CD4-positive, alpha-beta T cell treated with Interleukin-10 for 1 hour (primary cell): Measurements from ENCODE around the gene MAP3K5.
"Not testable (repeated sequence)": the region's sequence is repeated elsewhere in the genome, so short reads cannot be mapped to it uniquely, and the experiment has no call there.

Experiments
- DNase-seq: peaks from one replicate; pipeline ENCODE4 v3.0.0-alpha.2; 2020

The MAP3K5 gene

GRCh38 chr6:136598048-136598447, 194.2 kb downstream of the MAP3K5 start:
- DNase-seq, result no peak

- DNase-seq, result no peak
Measured at GRCh38 chr6:136594671-136595070, 197.6 kb downstream of the MAP3K5 start.

DNA sequence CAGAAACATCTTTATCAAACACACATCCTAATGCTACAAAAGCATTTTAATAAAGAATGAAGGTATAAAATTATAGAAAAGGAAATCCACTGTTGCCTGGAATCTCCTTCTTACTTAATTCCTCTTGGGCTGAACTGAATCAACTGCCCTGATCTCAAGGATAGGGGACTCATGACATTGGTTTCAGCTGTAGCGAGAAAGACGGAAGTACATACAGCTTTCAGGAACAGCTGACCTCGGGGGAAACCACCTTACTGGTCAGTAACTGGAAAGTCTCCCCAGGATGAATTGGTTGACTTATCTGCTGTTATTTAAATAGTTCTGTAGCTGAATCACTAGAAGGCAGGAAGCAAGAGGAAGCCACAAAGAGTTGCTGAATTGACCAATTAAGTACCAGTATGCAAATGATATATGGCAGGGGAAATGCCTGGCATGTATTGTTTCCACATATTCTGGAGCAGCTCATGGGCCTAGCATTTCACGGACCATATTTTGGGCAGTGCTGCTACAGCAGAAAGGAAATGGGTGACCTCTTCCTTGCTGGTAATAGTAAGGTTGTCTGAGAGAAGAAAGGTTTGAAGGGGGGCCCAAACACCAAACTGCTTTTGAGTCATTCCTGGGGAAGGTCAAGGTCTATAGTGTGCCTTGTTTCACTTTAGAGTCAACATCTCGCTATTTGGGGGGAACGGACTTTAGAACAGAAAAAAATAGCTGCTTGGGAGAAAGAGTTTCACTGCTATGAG, 198.4 kb downstream of the MAP3K5 start:
- peak; percentile 63 for DNase-seq

DNA sequence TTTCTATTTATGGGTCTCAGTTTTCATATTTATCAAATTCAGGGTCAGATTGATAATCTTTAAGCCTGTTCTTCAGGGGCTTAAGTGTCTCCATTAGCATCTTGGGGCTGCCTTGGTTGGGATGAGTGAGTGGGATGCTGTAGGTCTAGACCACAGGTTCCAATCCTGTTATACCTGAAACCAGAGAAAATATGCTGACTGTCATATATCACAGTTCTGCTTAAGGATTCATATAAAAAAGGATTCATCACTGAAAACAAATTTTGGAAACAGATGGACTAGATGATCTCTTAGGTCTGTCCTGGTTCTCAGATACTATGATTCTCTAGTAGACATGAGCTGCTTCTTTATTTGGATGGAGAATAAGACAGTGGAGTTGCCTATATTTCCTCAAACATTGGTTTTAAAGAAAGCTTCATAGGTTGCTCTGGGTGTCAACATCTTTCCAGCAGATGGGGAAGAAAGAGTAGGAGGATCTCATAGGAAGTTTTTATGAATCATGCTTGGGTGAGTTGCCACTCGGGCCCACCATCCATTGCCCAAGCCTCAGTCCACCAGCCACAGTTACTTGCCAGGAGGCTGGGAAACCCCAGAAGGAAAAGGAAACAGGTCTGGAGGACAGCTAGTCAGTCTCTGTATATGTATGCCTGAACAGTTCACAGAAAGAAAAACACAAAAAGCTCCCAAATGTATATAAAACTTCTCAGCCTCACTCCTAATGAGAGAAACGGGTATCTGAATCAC, 199.2 kb downstream of the MAP3K5 start:
- no peak for DNase-seq

GRCh38 chr6:136591617-136592016, 200.7 kb downstream of the MAP3K5 start:
- DNase-seq, result no peak

- not testable (repeated sequence) for DNase-seq
Measured at GRCh38 chr6:136590846-136591245, 201.4 kb downstream of the MAP3K5 start.

- DNase-seq, result no peak
Measured at GRCh38 chr6:136587527-136587926, 204.8 kb downstream of the MAP3K5 start.

GRCh38 chr6:136586295-136586694, 206.0 kb downstream of the MAP3K5 start:
- no peak for DNase-seq

DNA sequence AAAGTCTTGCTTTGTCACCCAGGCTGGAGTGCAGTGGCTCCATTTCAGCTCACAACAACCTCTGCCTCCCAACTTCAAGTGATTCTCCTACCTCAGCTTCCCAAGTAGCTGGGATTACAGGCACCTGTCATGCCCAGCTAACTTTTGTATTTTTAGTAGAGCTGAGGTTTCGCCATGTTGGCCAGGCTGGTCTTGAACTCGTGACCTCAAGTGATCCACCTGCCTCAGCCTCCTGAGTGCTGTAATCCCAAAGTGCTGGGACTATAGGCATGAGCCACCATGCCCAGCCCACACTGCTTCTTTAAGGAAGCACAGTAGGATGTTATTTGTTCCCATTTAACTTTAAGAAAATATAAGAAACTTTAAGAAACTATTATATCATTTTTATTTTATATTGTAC, 206.8 kb downstream of the MAP3K5 start:
- not testable (repeated sequence) for DNase-seq

DNA sequence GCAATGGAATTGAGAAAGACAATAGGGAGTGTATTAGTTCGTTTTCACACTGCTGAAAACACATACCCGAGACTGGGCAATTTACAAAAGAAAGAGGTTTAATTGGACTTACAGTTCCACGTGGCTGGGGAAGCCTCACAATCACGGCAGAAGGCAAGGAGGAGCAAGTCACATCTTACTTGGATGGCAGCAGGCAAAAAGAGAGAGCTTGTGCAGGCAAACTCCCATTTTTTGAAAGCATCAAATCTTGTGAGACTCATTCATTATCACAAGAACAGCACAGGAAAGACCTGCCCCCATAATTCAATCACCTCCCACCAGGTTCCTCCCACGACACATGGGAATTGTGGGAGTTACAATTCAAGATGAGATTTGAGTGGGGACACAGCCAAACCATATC, 208.0 kb downstream of the MAP3K5 start:
- DNase-seq, result not testable (repeated sequence)

- DNase-seq, result peak; percentile 17
Measured at GRCh38 chr6:136582711-136583471, 209.4 kb downstream of the MAP3K5 start.

DNA sequence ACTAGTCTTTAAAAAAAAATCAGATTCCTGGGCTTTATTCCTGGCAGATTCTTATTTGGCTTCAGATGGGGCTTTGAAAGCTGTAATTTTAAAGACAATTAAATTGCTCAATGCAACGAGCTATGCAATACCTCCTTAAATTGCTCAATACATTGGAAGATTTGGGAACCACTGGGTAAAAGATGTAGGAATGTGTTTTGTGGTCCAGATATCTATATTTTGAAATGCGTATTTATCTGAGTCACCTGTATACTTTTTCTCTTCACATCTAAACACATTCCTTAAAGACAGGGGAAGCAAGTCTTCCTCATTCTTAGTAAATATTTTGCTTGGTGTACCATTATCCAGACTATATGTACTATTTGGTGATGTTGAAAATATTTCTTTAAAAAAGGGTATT, 212.5 kb downstream of the MAP3K5 start:
- no peak for DNase-seq

- DNase-seq, result no peak
Measured at GRCh38 chr6:136576821-136577220, 215.5 kb downstream of the MAP3K5 start.

DNA sequence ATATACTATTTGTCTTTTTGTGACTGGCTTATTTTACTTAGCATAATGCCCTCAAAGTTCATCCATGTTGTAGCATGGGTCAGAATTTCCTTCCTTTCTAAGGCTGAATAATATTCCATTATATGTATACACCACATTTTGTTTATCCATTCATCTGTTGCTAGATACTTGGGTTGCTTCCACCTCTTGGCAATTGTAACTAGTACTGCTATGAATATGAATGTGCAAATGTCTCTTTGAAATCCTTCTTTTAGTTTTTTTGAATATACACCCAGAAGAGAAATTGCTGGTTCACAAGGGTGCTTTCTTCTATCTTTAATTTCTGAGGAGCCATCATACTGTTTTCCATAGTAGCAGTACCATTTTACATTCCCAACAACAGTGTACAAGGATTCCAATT, 220.8 kb downstream of the MAP3K5 start:
- no peak for DNase-seq

GRCh38 chr6:136571065-136571464, 221.2 kb downstream of the MAP3K5 start:
- DNase-seq, result no peak

DNA sequence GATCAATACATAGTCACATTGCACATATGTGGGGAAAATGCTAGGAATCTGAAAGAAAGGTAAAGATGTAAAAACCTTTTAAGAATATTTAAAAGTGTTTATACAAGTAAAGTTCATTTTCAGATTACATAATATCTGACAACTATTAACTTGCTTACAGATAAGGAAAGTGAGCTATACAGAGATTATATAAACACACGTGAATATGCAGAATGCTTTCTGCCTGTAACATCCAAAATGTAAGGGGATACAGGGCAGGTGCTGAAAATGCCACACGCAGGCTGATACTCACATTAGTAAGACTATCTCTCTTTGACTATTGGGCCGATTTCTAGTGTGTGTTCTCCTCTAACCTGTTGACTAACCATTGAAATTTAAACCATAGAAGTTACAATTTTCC, 224.1 kb downstream of the MAP3K5 start:
- no peak for DNase-seq

- no peak for DNase-seq
Measured at GRCh38 chr6:136567688-136568087, 224.6 kb downstream of the MAP3K5 start.

DNA sequence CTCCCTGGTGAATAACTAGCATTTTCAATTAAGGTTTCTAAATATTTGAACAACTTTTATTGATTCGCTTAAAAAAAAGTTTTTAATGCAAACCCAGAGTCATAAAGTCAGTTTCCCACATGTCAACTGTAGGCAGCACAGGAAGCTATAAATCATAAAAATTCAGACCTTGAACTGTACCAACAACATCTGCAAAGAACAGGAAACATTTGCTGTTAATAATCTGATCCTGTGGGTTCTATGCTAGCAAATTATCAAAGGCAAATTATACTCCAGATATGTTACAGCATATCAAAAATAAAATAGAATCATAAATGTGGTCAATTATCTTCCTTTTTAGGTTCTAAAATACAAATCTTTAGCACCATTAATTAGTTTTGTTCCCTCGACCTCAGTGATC, 225.4 kb downstream of the MAP3K5 start:
- no peak for DNase-seq

GRCh38 chr6:136566007-136566487, 226.2 kb downstream of the MAP3K5 start:
- no peak for DNase-seq

GRCh38 chr6:136564180-136564579, 228.1 kb downstream of the MAP3K5 start:
- no peak for DNase-seq

GRCh38 chr6:136563386-136564152, 228.7 kb downstream of the MAP3K5 start:
- DNase-seq, result no peak

GRCh38 chr6:136562211-136562610, 230.1 kb downstream of the MAP3K5 start:
- no peak for DNase-seq
